Stimulated activated CD4-positive, alpha-beta T cell treated with anti-CD3 and anti-CD28 coated beads, Interleukin-12 subunit alpha, Interleukin-12 subunit beta, amount 100 ng/mL, for 4 hours (primary cell): ENCODE data around the gene SPNS3.

Experiments
- DNase-seq: peaks from one replicate; pipeline ENCODE4 v3.0.0-alpha.2; 2020

SPNS3 gene

DNA sequence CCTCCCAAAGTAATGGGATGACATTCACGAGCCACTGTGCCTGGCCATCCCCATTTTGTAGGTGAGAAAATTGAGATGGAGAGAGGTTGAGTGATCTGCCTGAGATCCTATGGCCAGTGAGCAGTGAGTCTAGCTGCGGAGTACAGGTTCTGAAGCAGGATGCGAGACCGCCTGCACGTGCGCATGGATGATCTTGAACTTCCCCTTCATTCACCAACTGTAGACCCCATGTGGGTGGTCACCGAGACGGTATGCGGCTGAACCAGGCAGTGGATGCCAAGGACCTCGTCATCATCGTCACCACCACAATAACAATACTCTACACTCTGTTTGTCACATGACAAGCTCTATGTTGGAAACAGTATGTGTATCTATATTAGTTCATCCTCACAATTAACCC lies 6.2 kb upstream of the SPNS3 start:
- no peak for DNase-seq

DNA sequence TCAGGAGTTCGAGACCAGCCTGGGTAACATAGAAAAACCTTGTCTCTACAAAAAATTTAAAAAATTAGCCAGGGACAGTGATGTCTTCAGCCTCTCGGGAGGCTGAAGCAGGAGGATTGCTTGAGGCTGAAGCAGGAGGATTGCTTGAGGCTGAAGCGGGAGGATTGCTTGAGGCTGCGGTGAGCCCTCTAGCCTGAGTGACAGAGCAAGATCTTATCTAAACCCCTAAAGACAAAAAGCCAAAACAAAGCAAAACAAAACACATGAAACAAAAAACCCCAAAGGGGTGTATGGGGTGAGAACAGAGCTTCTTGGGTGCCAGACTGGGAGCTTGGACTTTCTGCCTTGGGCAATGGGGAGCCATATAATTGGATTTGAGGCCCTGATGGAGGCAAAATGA lies 2.6 kb downstream of the SPNS3 start:
- DNase-seq: no peak

DNA sequence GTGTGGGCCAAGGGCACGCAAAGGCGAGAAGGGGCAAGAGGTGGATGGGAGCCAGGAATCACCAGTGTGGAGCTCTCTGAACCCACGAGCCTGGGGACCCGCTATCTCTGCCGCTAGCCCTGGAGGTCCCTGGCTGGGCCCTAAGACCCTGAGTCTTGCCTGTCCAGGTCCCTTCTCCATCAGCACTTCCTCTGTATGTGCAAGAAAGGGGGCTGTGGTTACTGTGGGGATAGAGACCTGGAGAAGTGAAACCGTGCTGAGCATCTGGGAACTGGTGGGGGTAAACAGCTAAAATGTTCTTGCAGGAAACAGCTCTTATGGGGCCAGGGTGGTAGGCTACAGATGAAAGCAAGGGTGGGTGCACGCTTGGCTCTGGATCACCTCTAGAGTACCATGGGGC lies 3.1 kb downstream of the SPNS3 start:
- no peak for DNase-seq

DNA sequence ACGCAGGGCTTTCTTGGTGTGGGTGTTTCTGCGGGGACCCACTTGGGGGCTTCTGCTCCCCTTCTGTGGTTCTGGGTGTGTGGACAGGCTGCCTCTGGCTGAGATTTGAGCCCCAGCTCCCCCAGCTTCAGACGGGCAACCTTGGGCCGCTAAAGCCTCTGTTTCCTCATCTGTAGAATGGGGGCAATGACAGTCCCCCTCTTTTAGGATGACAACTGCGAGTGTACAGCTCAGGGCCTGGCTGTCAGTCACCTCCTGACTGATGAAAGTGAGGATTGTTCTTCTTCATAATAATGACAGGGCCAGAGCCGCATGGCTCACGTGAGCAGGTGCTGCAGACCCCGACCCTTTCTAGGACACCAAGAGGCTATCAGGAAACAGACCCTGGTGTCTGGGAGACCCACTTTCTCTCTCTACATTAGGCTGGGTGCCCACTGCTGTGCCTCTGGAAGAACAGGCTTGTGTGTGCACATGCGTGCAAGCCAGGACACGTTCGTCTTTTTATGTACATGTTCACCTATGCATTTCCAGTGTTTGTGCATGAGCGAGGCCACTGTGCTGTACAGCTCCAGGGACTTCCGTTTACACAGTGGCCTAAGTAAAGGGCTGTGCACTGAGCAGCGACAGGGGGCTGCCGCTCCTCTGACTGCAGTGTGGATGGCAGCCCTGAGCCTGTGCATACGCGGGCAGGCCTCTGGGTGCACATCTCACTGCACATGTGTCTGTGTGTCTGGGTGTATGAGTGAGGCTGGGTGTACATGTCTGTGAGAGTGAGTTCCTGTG lies 4.6 kb downstream of the SPNS3 start:
- DNase-seq: no peak

DNA sequence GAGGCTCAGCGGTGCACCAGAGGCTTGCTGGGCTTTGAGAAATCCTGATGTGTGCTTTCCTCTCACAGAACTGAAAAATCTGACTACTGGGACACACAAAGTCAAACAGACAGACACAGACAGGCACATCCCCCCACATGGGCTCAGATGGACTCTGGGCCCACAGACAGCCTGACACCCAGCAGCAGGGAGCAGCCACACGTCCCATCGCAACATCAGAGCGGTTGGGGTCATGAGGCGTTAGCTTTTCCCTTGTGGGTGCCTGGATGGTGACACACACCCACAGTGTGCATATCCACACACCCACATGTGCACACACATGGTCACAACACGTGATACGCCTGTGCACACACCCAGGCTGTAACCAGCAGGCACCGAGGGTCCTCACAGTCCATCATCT lies 6.3 kb downstream of the SPNS3 start:
- DNase-seq: no peak

DNA sequence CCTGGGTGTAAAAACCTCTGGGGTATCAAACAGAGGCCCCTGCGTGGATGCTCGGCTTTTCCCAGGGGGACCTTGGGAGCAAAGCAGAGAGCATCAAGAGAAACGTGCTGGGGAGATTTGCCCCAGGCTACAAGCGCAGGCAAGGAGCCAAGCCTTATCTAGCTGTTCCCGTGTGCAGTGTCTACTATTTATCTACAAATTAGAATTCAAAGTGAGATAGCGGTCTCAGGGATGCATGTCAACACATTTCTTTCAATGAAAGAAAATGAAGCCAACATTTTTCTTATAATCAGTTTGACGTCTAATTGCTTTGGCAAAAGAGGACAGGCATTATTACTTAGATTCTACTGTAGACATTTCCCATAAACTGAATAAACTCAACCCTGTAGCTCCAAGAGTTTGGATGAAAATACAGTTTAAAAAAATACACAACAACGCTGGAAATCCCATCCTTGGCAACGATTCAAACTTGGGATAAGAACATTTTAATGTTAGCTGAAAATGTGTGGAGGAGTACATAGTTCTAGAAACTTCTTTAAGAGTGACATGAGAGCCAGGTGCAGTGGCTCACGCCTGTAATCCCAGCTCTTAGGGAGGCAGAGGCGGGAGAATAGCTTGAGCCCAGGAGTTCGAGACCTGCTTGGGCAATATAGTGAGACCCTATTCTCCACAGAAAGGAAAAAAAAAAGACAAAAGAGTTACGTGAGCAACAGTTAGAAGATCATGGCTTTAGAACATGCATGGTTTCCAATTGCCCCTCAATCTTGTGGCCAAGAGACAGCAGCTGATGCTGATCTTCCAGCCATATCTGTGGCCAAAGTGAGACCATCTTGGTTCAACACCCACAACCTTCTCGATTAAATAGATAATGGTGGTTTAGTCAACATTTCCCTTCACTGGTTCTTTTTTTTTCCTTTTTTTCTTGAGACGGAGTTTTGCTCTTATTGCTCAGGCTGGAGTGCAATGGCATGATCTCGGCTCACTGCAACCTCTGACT lies 7.2 kb downstream of the SPNS3 start:
- no peak for DNase-seq

DNA sequence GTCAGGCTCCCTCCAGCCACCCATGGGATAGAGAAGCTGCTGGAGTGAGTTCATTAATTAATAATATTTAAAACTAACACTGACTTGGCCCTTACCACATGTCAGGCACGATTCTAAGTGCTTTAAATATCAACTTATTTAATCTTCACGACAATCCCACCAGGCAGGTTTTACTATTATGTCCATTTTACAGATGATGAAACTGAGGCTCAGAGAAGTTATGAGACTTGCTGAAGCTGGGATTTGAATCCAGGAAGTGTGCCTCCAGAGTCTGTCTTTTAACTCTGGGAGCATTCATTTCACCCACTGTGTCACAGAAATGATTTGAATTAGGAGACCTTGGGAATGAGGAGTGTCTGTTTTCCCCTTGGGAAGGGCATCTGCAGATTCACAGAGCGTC lies 8.8 kb downstream of the SPNS3 start:
- no peak for DNase-seq

DNA sequence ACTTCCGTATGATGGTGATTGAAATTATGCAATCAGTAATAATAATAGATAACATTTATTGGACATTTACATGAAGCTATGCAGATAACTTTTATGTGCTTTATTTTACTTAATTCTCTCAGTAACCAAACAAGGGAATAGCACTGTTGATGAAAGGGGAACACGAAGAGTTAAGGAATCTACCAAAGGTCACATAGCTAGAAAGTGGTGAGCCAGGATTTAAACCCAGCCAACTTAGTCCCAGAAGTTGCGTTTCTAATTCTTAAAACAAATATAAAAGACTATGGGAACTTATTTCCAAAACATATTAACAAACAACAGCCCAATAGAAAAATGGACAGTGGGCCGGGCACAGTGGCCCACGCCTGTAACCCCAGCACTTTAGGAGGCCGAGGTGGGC lies 9.7 kb downstream of the SPNS3 start:
- DNase-seq: no peak

DNA sequence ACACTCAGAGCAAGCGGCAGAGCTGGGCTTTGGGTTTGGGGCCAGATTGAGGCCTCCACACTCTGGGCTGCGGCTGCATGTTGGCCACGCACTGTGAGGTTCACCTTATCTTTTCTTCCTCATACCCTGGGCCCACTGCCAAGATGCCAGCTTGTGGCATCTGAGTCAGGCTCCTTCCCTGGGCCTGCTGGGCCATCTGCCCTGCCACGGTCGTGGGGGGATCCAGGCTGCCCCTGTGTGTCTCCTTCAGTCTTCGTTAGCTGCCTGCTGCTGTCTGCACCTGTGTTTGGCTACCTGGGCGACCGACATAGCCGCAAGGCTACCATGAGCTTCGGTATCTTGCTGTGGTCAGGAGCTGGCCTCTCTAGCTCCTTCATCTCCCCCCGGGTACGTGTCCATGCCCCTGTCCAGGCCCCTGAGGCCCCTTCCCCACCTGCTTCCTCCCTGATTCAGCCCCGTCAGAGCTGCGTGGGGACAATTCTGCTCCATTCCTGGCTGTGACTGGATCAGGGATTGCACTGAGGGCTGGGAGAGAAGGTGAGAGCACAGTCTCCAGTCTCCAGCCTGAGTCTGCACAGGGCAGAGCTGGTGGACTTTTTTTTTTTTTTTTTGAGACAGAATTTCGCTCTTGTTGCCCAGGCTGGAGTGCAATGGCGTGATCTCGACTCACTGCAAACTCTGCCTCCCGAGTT lies 11.2 kb downstream of the SPNS3 start:
- no peak for DNase-seq

DNA sequence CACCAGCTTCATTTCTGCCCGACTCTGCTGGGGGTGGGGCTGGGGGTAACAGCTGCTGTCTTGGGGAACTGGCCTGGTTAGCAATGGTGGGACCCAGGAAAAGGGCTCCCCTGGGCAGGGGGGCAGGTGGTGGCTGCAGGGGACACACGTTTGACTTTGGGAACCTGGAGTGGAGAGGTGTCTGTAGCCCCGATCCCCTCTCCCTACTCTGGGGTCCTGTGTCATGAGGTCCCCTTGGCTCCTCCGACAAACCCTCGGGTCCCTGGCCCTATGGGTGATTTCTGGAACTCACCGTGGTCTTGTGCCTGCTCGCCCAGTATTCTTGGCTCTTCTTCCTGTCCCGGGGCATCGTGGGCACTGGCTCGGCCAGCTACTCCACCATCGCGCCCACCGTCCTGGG lies 12.0 kb downstream of the SPNS3 start:
- DNase-seq: no peak

DNA sequence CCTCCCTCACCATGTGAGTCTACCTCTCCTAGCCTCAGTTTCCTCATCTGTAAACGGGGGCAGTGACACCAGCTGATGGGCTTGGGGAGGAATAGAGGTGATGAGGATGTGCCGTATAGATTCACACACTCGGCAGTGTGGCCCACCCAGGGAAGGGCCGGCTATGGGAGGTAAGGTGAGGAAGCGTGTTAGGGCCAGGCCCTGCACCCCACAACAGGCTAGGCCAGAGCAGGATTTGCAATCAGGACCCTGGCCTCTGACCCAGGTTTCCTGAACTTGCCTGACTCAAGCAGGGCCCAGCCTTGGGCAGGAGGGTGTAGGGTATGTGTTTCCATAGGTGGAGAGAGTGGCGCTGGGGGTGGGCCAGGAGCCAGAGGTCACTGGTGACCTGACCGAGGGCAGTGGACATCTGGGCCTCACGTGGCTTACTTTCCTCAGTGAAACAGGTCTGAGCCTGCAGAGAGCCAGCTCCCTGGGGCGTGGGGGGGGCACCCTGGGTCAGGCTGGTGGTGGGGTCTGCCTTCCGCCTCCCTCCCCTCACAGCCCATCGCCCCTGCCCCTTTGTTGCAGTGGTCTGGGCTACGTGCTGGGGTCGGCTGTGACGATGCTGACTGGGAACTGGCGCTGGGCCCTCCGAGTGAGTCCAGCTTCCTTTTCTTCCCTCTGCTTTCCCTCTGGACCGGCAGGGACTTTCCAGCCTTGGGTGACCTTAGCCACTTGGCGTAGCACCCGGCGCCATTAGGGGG lies 12.8 kb downstream of the SPNS3 start:
- DNase-seq: no peak

DNA sequence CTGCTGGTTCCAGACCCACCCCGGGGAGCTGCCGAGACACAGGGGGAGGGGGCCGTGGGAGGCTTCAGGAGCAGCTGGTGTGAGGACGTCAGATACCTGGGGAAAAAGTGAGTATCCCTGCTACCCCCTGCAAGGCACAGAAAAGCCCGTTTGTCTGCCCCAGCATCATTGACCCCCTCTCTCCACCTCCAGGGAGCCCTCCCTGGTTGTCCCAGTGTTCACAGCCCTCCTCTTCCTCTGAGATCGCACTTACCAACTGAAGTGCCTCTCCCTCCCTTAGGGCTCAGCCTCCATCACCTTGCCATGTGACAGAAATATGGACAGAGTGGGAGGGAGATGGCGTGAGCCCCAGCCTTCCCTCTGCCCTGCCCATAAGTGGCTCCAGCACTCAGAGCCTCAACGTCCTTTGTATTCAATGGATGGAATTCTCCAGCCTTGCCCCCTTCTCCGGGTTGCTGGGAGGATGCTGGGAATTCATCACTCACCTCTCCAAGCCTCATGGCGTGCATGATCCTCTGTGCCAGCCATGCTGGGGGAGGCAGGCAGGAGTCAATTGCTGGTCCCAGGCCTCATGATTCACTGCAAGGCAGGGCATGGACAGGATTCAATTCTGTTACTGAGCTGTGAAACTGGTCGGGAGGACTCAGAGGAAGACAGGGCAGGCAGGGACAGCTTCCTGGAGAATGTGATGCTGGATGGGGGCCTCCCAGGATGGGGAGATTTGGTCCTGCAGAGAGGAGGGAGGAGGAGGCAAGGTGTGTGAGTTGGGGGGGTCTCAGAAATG lies 14.6 kb downstream of the SPNS3 start:
- DNase-seq: no peak

DNA sequence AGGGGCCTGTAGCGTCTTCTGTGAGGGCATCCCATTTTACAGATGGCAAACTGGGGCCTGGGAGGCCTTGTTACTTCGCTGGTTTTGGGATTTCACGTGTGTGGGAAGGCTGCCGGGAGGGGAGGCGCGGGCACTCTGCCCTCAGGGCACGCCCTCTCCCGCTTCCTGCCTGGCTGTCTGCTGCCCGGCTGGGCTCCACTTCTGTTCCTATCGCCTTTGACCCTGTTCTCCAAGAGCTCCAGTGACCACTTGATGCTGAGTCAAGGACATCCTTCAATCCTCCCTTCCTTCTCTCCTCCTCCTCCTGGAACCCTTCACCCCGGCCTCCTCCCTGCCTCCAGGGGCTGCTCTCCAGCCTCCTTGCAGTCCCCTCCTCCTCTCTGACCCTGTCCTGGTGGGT lies 16.0 kb downstream of the SPNS3 start:
- no peak for DNase-seq

DNA sequence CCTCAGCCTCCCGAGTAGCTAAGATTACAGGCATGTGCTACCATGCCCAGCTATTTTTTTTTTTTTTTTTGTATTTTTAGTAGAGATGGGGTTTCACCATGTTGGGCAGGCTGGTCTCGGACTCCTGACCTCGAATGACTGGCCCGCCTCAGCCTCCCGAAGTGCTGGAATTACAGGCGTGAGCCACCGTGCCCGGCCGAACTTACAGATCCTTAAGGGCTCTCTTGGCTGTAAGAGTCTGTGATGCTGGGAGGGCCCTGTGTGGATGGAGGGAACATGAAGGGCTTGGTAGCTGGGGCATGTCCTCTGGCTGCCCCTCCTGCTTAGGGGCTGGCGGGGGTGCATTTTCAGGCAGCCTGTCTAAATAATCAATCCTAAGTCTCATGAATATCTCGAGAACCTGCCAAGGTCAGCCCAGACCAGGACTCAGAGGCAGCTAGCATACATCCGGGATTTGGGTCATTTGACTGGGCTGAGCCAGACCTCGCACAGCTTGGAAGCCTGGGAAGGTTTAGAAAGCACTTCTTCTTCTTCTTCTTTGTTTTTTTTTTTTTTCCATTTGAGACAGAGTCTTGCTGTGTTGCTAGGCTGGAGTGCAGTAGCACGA lies 17.1 kb downstream of the SPNS3 start:
- DNase-seq: no peak

DNA sequence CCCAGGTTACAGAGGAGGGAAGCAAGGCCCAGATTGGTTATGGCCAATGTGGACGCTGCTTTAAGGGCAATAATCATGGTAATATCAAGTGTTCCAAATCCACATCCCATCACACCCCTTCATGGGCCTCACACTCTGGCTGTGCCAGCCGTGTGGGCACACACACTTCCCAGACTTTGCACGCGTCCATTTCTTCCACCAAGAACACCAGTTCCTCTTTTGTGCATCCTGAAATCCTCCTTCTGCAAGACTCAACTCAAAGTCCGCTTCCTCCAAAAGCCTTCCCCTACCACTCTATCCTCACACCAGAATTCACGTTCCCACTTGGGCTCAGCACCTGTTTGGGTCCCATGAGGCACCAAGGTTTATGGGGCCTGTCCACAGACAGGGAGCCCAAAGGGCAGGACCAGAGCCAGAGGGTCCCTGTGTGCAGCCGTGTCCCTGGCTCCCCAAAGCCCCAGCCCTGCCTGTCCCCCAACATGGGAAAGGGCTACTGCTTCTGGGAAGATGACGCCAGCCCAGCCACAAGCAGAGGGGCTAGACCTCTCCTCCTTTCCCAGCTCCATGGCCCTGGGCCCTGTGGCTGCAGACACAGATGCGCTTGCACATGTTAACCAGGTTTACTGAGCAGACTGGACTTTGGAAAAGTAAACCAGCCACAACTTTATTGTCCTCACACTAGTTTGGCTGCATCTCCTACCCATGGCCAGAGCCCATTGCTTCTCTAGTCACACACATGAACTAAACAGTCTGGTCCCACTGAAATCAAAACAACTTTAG lies 20.3 kb downstream of the SPNS3 start:
- no peak for DNase-seq

DNA sequence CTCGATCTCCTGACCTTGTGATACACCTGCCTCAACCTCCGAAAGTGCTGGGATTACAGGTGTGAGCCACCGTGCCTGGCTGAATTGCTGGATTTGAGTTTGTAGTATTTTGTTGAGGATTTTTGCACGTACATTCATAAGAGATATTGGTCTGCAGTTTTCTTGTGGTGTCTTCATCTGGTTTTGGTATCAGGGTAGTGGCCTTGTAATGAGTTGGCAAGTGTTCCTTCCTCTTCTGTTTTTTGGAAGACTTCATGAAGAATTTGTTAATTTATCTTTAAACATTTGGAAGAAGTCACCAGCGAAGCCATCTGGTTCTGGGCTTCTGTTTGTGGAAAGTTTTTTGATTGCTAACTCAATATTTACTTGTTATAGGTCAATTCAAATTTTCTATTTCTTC lies 26.9 kb downstream of the SPNS3 start:
- DNase-seq: no peak

DNA sequence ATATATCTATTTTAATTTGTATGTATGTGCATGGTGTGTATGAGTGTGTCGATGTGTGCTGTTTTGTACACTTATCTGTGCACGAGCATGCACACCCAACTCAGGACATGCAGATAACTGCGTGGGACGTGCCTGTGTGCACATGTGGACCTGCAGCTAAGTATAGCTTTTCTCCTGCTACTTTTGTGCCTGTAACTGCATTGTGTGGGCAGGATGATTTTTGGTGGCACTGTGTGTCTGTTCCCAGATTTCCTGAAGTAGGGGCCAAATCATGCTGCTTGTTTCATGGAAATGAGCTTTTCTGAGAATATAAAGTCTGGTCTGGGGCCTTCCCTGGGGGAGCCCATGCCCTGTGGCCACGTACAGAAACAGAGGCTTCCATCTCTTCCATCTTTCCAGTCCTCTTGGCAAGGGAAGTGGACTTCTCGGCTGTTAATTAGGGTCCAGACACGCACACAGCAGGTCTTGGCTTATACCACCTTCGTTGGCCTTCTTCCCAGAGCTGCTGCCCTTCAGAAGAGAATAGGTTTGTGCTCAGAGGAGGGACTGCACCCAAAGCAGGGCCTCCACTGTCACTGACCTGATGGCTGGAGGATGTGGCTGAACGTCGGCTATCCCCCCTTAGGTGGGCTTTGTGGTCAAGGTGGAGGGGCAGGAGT lies 30.2 kb downstream of the SPNS3 start:
- no peak for DNase-seq

DNA sequence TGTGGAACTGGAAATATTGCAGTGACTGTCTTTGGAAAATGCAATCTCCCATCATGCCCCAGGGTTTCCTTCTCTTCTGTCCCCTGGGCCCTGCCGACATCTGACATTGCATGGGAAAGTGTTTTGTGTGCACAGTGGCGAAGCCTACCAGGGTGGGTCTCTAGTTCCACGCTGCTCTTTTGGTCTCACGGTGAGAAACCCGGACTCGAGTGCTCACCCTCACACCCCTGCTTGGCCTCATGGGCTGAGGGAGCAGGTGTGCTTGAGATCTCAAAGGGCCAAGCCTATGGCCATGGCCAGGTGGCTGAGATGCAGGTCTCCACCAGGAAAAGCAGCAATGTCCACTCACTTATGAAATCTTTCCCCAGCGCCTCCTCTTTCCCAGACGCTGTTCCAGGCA lies 32.0 kb downstream of the SPNS3 start:
- no peak for DNase-seq

DNA sequence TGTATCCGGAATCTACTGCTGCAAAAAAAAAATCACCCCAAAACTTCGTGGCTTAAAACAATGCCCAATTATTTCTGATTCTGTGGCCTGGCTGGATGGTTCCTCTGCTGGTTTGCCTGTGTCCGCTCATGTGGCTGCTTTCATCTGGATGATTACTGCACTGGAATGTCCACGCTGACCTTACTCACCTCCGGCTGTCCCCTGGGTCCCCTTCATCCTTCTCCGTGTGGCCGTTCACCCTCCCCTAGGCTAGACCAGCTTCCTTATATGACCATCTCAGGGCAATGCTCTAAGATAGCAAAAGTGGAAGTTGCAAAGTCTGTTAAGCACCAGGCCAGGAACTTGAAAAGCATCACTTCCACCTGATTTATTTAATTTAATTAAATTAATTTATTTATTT lies 33.5 kb downstream of the SPNS3 start:
- no peak for DNase-seq

DNA sequence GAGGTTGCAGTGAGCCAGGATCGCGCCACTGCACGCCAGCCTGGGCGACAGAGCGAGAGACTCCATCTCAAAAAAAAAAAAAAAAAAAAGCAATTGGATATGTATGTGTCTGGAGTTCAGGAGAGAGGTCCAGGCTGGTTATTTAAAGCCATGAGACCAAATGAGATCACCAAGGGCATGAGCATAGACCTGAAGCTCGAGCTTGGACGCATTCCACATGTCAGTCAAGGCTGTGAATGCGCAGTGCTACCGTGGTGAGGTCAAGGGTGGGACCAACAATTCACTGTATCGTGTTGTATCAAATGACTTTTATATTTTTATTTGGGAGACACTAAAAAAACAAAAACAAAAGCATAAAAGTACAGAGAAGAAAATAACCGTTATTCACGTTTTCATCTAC lies 35.8 kb downstream of the SPNS3 start:
- no peak for DNase-seq
